Thyroid gland (tissue), 4 donors: ENCODE measurements around the gene CACTIN. TPM values are rescaled to one million over a fixed set of nuclear protein-coding genes. Genes with fewer than 3 reads are reported as not detected.
"Not testable (repeated sequence)": the region's sequence is repeated elsewhere in the genome, so short reads cannot be mapped to it uniquely, and the experiment has no call there.

Source experiments
- DNase-seq, 2 donors: peaks; one replicate each; pipeline ENCODE4 v3.0.0-alpha.2; 2019
- H3K27ac ChIP-seq, 3 donors: fragments of 200-600 bp; sonication (generic); 1 replicate in 2 of 3; 2 replicates in 1 of 3; pipeline ENCODE4 v1.5.1; 2016 to 2019; ENCODE audit warnings: mild to moderate bottlenecking in 1 of 3, moderate library complexity in 1 of 3
- H3K27me3 ChIP-seq: fragments of 200-600 bp; sonication (generic); one replicate; pipeline ENCODE4 v1.5.1; 2019
- H3K36me3 ChIP-seq, 2 donors: fragments of 200-600 bp; sonication (generic); one replicate each; pipeline ENCODE4 v1.5.1; 2016 to 2019
- H3K4me1 ChIP-seq, 2 donors: fragments of 200-600 bp; sonication (generic); one replicate each; pipeline ENCODE4 v1.5.1; 2017 to 2019
- H3K4me3 ChIP-seq, 3 donors: fragments of 200-600 bp; sonication (generic); replicated peaks in 1 of 3; 1 replicate in 2 of 3; 2 replicates in 1 of 3; pipeline ENCODE4 v1.5.1; 2016; ENCODE audit warnings: mild to moderate bottlenecking in 1 of 3
- H3K9me3 ChIP-seq: fragments of 200-600 bp; sonication (generic); one replicate; pipeline ENCODE4 v1.5.1; 2017
- POLR2A ChIP-seq, 2 donors: fragments of 450-650 bp; IDR thresholded peaks; one replicate each; pipeline ENCODE4 v1.6.1; 2017; ENCODE audit warnings: antibody characterized with exemption in 2 of 2, mild to moderate bottlenecking in 2 of 2, moderate library complexity in 1 of 2
- WGBS, 2 donors: methylation state at CpG; one replicate each; pipeline ENCODE4 v1.1.5; 2017; 5-methylcytosine and 5-hydroxymethylcytosine counted together
- intact Hi-C: fragments of 100-400 bp; cut with DNase I; formaldehyde crosslinking; loops from one replicate; pipeline ENCODE4 v1.15.1; 2023
- total RNA-seq, 4 donors: library from RNA; depleted of rRNA; stranded (reverse); fragments of >200 nt; gene quantifications; one replicate each; pipeline ENCODE4 v1.2.3, GENCODE V29; 2016
- TF ChIP-seq, protein P1 (sequence below), 6 experiments: fragments of 200-600 bp in 3 of 6; fragments of 450-650 bp in 3 of 6; sonication (generic) in 3 of 6; IDR thresholded peaks; one replicate each; pipeline ENCODE4 v1.5.1; 2016 to 2019; ENCODE audit warnings: antibody characterized with exemption in 6 of 6, mild to moderate bottlenecking in 2 of 6, inconsistent platforms in 1 of 6, moderate library complexity in 1 of 6

Gene CACTIN
- total RNA-seq, 4 donors from 2014 or later: 18.8 to 30.6 (median 24.5) TPM

DNA sequence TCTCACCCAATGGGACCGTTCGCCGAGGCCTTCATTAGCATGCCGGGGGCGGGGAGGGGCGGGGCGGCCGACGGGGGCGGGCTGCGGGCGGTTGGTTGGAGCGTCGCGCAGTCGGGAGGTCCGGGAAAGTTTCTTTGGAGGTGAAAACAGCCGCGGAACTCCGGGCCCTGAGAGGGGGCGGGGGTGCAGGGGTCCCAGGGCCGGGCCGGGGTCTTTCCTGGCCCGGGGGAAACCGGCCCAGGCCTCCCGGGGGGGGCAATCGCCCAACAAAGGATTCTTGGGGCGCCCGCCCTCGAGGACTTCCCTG, 53.8 kb downstream of the CACTIN start, which contains the start of gene HMG20B:
Gene HMG20B, plus strand, starts transcription at position 90 of the 307 bp plus-strand sequence. CDS start 366 bp downstream, outside the sequence.
- H3K27me3 ChIP-seq: no peaks in the 10 kb centered on the region
- intact Hi-C loops: loop anchor here (2.0 to 5.0 kb wide), 2 partner anchors 16 to 54 kb away; partner anchors contain the start of genes CACTIN and MFSD12
- DNase-seq: no peak
- H3K4me1 ChIP-seq: peaks cover 19 to 20% of the 10 kb centered on the region in 2 donors
- H3K4me3 ChIP-seq: peak within 1 kb of the TSS; percentile 83 to 95 (median 85)
- 0% methylated on average over 1 of the region's 30 CpGs; no CpG with 5 or more reads in 1 of the 2 donors for WGBS, 2 donors
- TF ChIP-seq POLR2A (IDR thresholded peaks at IDR 0.05): peak in 1 of 2 donors; percentile 32
- TF ChIP-seq, protein P1, sequence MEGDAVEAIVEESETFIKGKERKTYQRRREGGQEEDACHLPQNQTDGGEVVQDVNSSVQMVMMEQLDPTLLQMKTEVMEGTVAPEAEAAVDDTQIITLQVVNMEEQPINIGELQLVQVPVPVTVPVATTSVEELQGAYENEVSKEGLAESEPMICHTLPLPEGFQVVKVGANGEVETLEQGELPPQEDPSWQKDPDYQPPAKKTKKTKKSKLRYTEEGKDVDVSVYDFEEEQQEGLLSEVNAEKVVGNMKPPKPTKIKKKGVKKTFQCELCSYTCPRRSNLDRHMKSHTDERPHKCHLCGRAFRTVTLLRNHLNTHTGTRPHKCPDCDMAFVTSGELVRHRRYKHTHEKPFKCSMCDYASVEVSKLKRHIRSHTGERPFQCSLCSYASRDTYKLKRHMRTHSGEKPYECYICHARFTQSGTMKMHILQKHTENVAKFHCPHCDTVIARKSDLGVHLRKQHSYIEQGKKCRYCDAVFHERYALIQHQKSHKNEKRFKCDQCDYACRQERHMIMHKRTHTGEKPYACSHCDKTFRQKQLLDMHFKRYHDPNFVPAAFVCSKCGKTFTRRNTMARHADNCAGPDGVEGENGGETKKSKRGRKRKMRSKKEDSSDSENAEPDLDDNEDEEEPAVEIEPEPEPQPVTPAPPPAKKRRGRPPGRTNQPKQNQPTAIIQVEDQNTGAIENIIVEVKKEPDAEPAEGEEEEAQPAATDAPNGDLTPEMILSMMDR (IDR thresholded peaks at IDR 0.05): no peak
- H3K27ac ChIP-seq: peak within 1 kb of the TSS in 2 of 3 donors; percentile 53 to 63
- H3K36me3 ChIP-seq: no peaks in the 10 kb centered on the region
- H3K9me3 ChIP-seq: no peaks in the 10 kb centered on the region

DNA sequence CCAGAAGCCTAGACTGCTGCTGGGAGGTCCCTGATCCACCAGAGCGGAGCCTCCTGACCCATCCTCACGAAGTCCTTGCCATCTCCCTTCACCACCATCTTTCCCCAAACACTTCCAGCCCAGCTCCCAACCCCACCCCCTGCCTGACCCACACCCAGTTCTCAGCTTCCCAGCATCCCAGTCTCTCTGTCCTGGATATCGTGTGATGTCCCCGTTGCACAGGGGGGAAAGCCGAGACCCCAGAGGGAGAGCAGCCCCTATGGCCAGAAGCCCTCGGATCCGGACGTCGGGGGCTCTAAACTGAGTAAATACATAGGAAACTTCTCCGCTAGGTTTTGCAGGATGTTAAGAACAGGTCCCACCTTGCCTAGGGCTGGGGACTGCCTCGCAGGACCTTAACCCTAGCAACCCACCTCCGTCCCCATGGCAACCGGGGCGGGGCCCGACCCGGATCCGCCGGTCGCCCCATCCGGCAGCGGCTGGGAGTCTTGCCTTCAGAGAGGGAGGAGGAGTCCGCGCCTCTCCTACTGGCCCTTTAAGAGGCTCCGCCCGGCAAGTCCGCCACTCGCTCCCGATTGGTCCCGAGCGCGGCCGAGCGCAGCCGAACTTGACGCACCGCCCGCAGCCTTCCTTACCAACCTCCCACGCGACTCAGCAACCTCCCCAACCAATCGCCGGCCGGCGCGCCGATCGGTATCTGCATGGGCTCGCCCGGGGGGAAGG, 54.3 kb downstream of the CACTIN start:
- intact Hi-C loops: loop anchor here (2.0 to 5.0 kb wide), 2 partner anchors 15 to 55 kb away; partner anchors contain the start of genes CACTIN and MFSD12
- peak; percentile 100 for DNase-seq
- Histone ChIP-seq H3K27ac (no peak overlapping the region), H3K36me3 (no peaks in the 10 kb centered on the region), H3K27me3 (no peaks in the 10 kb centered on the region), H3K4me3 (peak overlapping the region in 1 of 3 donors; percentile 85), H3K9me3 (no peaks in the 10 kb centered on the region), H3K4me1 (peaks cover 19 to 20% of the 10 kb centered on the region in 2 donors)
- TF ChIP-seq, protein P1 (IDR thresholded peaks at IDR 0.05): no peak
- TF ChIP-seq POLR2A (IDR thresholded peaks at IDR 0.05): no peak
- WGBS, 2 donors: 6 to 7% methylated on average over 15 to 24 of the region's 48 CpGs

DNA sequence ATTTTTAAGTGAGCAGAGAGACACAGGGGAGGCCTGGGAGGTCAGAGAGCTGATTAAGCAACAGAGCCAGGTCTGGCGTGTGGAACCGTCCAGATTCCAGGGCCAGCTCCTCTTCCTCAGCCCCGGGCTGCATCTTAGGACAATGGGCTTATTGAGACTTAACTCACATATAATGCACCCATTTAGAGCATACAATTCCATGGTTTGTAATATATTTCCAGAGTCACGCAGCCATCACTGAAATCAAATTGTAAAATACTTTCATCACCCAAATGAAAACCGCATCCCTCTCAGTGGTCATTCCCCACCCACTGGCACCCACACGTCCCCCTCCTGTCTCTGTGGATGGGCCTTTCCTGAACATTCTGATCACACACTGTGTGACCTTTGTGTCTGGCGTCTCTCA, 56.0 kb downstream of the CACTIN start:
- no peak for DNase-seq
- TF ChIP-seq POLR2A (IDR thresholded peaks at IDR 0.05): no peak
- TF ChIP-seq, protein P1 (IDR thresholded peaks at IDR 0.05): no peak
- no peaks in the 10 kb centered on the region for H3K9me3 ChIP-seq
- no peak overlapping the region for H3K4me3 ChIP-seq
- peaks cover 11 to 12% of the 10 kb centered on the region in 2 donors for H3K4me1 ChIP-seq
- no peaks in the 10 kb centered on the region for H3K27me3 ChIP-seq
- intact Hi-C loops: loop anchor here (5.0 kb wide), 1 partner anchor 57 kb away; the partner anchor contains the start of gene CACTIN
- H3K36me3 ChIP-seq: no peaks in the 10 kb centered on the region
- 75 to 83% methylated on average over 7 of the region's 7 CpGs for WGBS, 2 donors
- no peak overlapping the region for H3K27ac ChIP-seq

DNA sequence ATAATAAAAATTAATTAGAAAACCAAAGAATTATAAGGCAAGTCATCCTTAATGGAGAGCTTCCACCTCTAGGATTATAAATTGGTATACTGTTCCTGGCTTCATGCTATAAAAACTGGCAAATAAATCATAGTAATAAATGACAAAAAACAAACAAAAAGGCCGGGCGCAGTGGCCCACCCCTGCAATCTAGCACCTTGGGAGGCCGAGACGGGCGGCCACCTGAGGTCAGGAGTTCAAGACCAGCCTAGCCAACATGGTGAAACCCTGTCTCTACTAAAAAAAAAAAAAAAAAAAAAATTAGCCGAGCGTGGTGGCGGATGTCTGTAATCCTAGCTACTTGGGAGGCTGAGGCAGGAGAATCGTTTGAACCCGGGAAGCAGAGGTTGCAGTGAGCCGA, 56.5 kb downstream of the CACTIN start:
- H3K27ac ChIP-seq, H3K36me3 ChIP-seq, H3K9me3 ChIP-seq, H3K27me3 ChIP-seq, DNase-seq, H3K4me3 ChIP-seq: not testable (repeated sequence)
- peaks cover 11 to 12% of the 10 kb centered on the region in 2 donors for H3K4me1 ChIP-seq
- 84 to 90% methylated on average over 11 of the region's 11 CpGs for WGBS, 2 donors
- intact Hi-C loops: loop anchor here (5.0 kb wide), 1 partner anchor 57 kb away; the partner anchor contains the start of gene CACTIN

DNA sequence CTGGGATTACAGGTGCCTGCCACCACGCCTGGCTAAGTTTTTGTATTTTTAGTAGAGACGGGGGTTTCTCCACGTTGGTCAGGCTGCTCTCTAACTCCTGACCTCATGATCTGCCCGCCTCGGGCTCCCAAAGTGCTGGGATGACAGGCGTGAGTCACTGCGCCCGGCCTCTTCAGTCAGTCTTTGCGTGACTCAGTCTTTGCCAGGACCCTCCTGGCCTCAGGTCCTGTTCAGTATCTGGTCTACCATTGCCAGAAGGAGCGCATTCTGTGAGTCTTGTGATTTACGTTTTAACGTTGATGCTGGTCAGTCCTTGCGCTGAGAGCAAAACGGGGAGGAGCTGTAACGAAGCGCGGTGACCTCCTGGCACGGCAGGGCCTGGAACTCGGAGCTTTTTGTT, 61.5 kb downstream of the CACTIN start:
- intact Hi-C loops: no loop called here
- no peak overlapping the region for H3K27ac ChIP-seq
- DNase-seq: no peak
- TF ChIP-seq, protein P1 (IDR thresholded peaks at IDR 0.05): no peak
- TF ChIP-seq POLR2A (IDR thresholded peaks at IDR 0.05): no peak
- no peaks in the 10 kb centered on the region for H3K36me3 ChIP-seq
- H3K27me3 ChIP-seq: no peaks in the 10 kb centered on the region
- H3K4me3 ChIP-seq: no peak overlapping the region
- 84 to 89% methylated on average over 19 of the region's 19 CpGs for WGBS, 2 donors
- no peaks in the 10 kb centered on the region for H3K4me1 ChIP-seq
- H3K9me3 ChIP-seq: no peaks in the 10 kb centered on the region
